OCI-LY3 (cell line): ENCODE results near the gene LCK.

Experiments
- EZH2phosphoT487 ChIP-seq: fragments of 200-600 bp; shearing (Covaris generic); IDR thresholded peaks from 2 replicates; pipeline ENCODE4 v1.6.1; 2018; ENCODE audit warnings: antibody characterized with exemption, mixed run types, low read depth
- TF ChIP-seq, protein P1 (sequence below): fragments of 200-600, 300-600 bp; sonication (generic); IDR thresholded peaks from 2 replicates; pipeline ENCODE4 v1.5.1; 2014; ENCODE audit warnings: antibody characterized with exemption, low read length, low read depth

DNA sequence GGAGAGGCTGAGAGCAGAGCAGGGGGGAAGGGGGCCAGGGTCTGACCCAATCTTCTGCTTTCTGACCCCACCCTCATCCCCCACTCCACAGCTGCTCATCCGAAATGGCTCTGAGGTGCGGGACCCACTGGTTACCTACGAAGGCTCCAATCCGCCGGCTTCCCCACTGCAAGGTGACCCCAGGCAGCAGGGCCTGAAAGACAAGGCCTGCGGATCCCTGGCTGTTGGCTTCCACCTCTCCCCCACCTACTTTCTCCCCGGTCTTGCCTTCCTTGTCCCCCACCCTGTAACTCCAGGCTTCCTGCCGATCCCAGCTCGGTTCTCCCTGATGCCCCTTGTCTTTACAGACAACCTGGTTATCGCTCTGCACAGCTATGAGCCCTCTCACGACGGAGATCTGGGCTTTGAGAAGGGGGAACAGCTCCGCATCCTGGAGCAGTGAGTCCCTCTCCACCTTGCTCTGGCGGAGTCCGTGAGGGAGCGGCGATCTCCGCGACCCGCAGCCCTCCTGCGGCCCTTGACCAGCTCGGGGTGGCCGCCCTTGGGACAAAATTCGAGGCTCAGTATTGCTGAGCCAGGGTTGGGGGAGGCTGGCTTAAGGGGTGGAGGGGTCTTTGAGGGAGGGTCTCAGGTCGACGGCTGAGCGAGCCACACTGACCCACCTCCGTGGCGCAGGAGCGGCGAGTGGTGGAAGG is 23.7 kb downstream of the LCK start:
- TF ChIP-seq, protein P1, sequence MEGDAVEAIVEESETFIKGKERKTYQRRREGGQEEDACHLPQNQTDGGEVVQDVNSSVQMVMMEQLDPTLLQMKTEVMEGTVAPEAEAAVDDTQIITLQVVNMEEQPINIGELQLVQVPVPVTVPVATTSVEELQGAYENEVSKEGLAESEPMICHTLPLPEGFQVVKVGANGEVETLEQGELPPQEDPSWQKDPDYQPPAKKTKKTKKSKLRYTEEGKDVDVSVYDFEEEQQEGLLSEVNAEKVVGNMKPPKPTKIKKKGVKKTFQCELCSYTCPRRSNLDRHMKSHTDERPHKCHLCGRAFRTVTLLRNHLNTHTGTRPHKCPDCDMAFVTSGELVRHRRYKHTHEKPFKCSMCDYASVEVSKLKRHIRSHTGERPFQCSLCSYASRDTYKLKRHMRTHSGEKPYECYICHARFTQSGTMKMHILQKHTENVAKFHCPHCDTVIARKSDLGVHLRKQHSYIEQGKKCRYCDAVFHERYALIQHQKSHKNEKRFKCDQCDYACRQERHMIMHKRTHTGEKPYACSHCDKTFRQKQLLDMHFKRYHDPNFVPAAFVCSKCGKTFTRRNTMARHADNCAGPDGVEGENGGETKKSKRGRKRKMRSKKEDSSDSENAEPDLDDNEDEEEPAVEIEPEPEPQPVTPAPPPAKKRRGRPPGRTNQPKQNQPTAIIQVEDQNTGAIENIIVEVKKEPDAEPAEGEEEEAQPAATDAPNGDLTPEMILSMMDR, result no peak
- TF ChIP-seq EZH2phosphoT487, result no peak
